ENCODE measurements around the gene KIAA2012.

- no peak for TF ChIP-seq PAX5 (IDR thresholded peaks at IDR 0.05; ENCODE audit: insufficient read depth, low read length, severe bottlenecking)
- TF ChIP-seq POLR2A (IDR thresholded peaks at IDR 0.05; ENCODE audit: low read depth, low read length) = no peak
- TF ChIP-seq TAF1 (IDR thresholded peaks at IDR 0.05; ENCODE audit: low read depth, low read length) = no peak
- TF ChIP-seq POLR2AphosphoS5 (IDR thresholded peaks at IDR 0.05; ENCODE audit: low read depth, low read length) = no peak
- TF ChIP-seq SPI1 (IDR thresholded peaks at IDR 0.05; ENCODE audit: low read depth, low read length) = no peak
Measured at GRCh38 chr2:202037086-202037485, 36.0 kb upstream of the KIAA2012 start.

Measured in GM12891 (cell line).